HCT116 (cell line): ENCODE results near the gene SNCA. TPM values are rescaled to one million over a fixed set of nuclear protein-coding genes. Genes with fewer than 3 reads are reported as not detected.

Source experiments
- ATAC-seq: fragments of 200-7000 bp; cut with Tn5 transposase; 2 replicates; pipeline ENCODE4 v1.9.1; 2020; ENCODE audit warnings: mild to moderate bottlenecking, moderate library complexity
- BruUV-seq: library from RNA; stranded (reverse); fragments of 400-500 nt; replicated peaks from 2 replicates; lab custom pipeline; 2021; lab: Mats Ljungman, UMichigan
- CTCF ChIA-PET: fragments of 300-600 bp; sonication (Branson Sonifier 250); formaldehyde crosslinking; loops from one replicate; lab custom pipeline; 2021; ENCODE audit warnings: antibody characterized with exemption; lab: Charles Lee
- POLR2A ChIA-PET: fragments of 300-600, 350-600 bp; sonication (Branson Sonifier 250); formaldehyde crosslinking; loops from one replicate; lab custom pipeline; 2021; ENCODE audit warnings: antibody characterized with exemption; lab: Charles Lee
- RAD21 ChIA-PET, 2 experiments: fragments of 300-600 bp; sonication (Branson Sonifier 250); formaldehyde crosslinking; loops; one replicate each; lab custom pipeline; 2023; ENCODE audit warnings: low total read pairs in 2 of 2; ENCODE audit not compliant: uncharacterized antibody in 2 of 2, unreplicated experiment in 2 of 2, low non-redundant PET in 1 of 2; lab: Charles Lee
- DNase-seq: peaks from one replicate; pipeline ENCODE4 v3.0.0-alpha.2; 2010; ENCODE audit warnings: low read depth, low spot score
- H2AFZ ChIP-seq: fragments of 200-600 bp; shearing (Covaris generic), sonication (generic); 2 replicates; pipeline ENCODE4 v1.6.1; 2017; ENCODE audit warnings: low read depth, mixed run types, mixed read lengths, antibody characterized with exemption, low read length; ENCODE audit not compliant: poor library complexity, severe bottlenecking
- H3K27ac ChIP-seq: 2 replicates; pipeline ENCODE4 v1.5.1; 2012; ENCODE audit warnings: low read depth, low read length
- H3K27me3 ChIP-seq: fragments of 200-600 bp; sonication (generic); 2 replicates; pipeline ENCODE4 v1.6.1; 2016; ENCODE audit warnings: mixed run types, low read length, mixed read lengths; ENCODE audit not compliant: insufficient read depth
- H3K36me3 ChIP-seq, 2 experiments: fragments of 200-500 bp in 1 of 2; fragments of 200-600 bp in 1 of 2; sonication (Bioruptor generic) in 1 of 2; sonication (generic) in 1 of 2; 2 replicates each; pipeline versions ENCODE4 v1.5.1 to v1.6.1; 2014 to 2016; ENCODE audit warnings: low read length in 2 of 2, inconsistent platforms in 1 of 2, mixed read lengths in 1 of 2, mixed run types in 1 of 2; ENCODE audit not compliant: insufficient read depth in 2 of 2, control insufficient read depth in 1 of 2
- H3K4me1 ChIP-seq, 2 experiments: fragments of 200-600 bp in 1 of 2; sonication (generic) in 1 of 2; 2 replicates each; pipeline versions ENCODE4 v1.5.1 to v1.6.1; 2012 to 2017; ENCODE audit warnings: low read length in 2 of 2, inconsistent platforms in 1 of 2, mild to moderate bottlenecking in 1 of 2, mixed read lengths in 1 of 2, mixed run types in 1 of 2, moderate library complexity in 1 of 2; ENCODE audit not compliant: insufficient read depth in 2 of 2, control insufficient read depth in 1 of 2
- H3K4me2 ChIP-seq: fragments of 200-600 bp; sonication (generic); 2 replicates; pipeline ENCODE4 v1.6.1; 2017; ENCODE audit warnings: mixed run types, low read length, mixed read lengths
- H3K4me3 ChIP-seq, 2 experiments: fragments of 200-600 bp in 1 of 2; sonication (generic) in 1 of 2; replicated peaks in 1 of 2; 2 replicates each; pipeline ENCODE4 v1.5.1; 2011 to 2016; ENCODE audit warnings: low read length in 2 of 2, control low read depth in 1 of 2, low read depth in 1 of 2, mild to moderate bottlenecking in 1 of 2, mixed read lengths in 1 of 2, mixed run types in 1 of 2
- H3K79me2 ChIP-seq: fragments of 200-600 bp; sonication (generic); 2 replicates; pipeline ENCODE4 v1.6.1; 2017; ENCODE audit warnings: mild to moderate bottlenecking, mixed run types, low read length, moderate library complexity, mixed read lengths; ENCODE audit not compliant: insufficient read depth
- H3K9ac ChIP-seq: fragments of 200-600 bp; sonication (generic); 2 replicates; pipeline ENCODE4 v1.6.1; 2016; ENCODE audit warnings: low read length, mixed read lengths
- H3K9me2 ChIP-seq: fragments of 200-600 bp; sonication (generic), shearing (Covaris generic); 2 replicates; pipeline ENCODE4 v1.6.1; 2017; ENCODE audit warnings: mixed run types, mild to moderate bottlenecking, moderate library complexity; ENCODE audit not compliant: insufficient read depth
- H3K9me3 ChIP-seq, 2 experiments: fragments of 200-500 bp in 1 of 2; fragments of 200-600 bp in 1 of 2; sonication (Bioruptor generic) in 1 of 2; sonication (generic) in 1 of 2; 2 replicates each; pipeline ENCODE4 v1.6.1; 2014 to 2017; ENCODE audit warnings: low read length in 2 of 2, mixed read lengths in 2 of 2, inconsistent platforms in 1 of 2, low read depth in 1 of 2, mild to moderate bottlenecking in 1 of 2, mixed run types in 1 of 2, moderate library complexity in 1 of 2; ENCODE audit not compliant: control insufficient read depth in 1 of 2, insufficient read depth in 1 of 2
- H4K20me1 ChIP-seq: fragments of 200-600 bp; sonication (generic), shearing (Covaris generic); 2 replicates; pipeline ENCODE4 v1.6.1; 2017; ENCODE audit warnings: mixed run types, mild to moderate bottlenecking, moderate library complexity; ENCODE audit not compliant: insufficient read depth
- ATF3 ChIP-seq: IDR thresholded peaks from 2 replicates; pipeline ENCODE4 v1.6.1; 2012
- FOSL1 ChIP-seq: IDR thresholded peaks from 2 replicates; pipeline ENCODE4 v1.6.1; 2012; ENCODE audit warnings: low read depth
- POLR2A ChIP-seq: IDR thresholded peaks from 2 replicates; pipeline ENCODE4 v1.7.0; 2011; ENCODE audit warnings: borderline replicate concordance; ENCODE audit not compliant: insufficient read depth, insufficient read length; ENCODE audit errors: extremely low read depth
- POLR2AphosphoS5 ChIP-seq: IDR thresholded peaks from 2 replicates; pipeline ENCODE4 v1.6.1; 2011; ENCODE audit warnings: mild to moderate bottlenecking, low read depth, low read length, moderate library complexity
- SP1 ChIP-seq: IDR thresholded peaks from 2 replicates; pipeline ENCODE4 v1.6.1; 2012; ENCODE audit warnings: low read depth
- SRF ChIP-seq: IDR thresholded peaks from 2 replicates; pipeline ENCODE4 v1.6.1; 2012; ENCODE audit warnings: low read depth
- TCF7L2 ChIP-seq: IDR thresholded peaks from 2 replicates; pipeline ENCODE4 v1.7.0; 2011; ENCODE audit warnings: borderline replicate concordance, inconsistent platforms; ENCODE audit not compliant: insufficient read depth, insufficient read length; ENCODE audit errors: extremely low read depth
- ZFX ChIP-seq: fragments of 450-650 bp; IDR thresholded peaks from 2 replicates; pipeline ENCODE4 v1.6.1; 2017
- intact Hi-C: fragments of 100-400 bp; cut with micrococcal nuclease; formaldehyde crosslinking; loops from 2 replicates; pipeline ENCODE4 v1.10.0; 2022
- total RNA-seq: library from RNA; stranded (reverse); gene quantifications from one replicate; pipeline ENCODE4 v1.2.1, GENCODE V29; 2021; ENCODE audit not compliant: unreplicated experiment
- TF ChIP-seq, protein P1 (sequence below), 3 experiments: fragments of 200-600 bp in 1 of 3; sonication (generic) in 1 of 3; IDR thresholded peaks in 2 of 3; conservative IDR thresholded peaks in 1 of 3; 2 replicates each; pipeline ENCODE4 v1.5.1; 2012 to 2017; ENCODE audit warnings: low read depth in 2 of 3, low read length in 2 of 3, antibody characterized with exemption in 1 of 3, borderline replicate concordance in 1 of 3, control low read depth in 1 of 3, mild to moderate bottlenecking in 1 of 3, mixed read lengths in 1 of 3, mixed run types in 1 of 3, moderate library complexity in 1 of 3; ENCODE audit not compliant: insufficient read depth in 1 of 3
- TF ChIP-seq, protein P2 (sequence below): IDR thresholded peaks from 2 replicates; pipeline ENCODE4 v1.6.1; 2011; ENCODE audit warnings: mild to moderate bottlenecking, low read length, moderate library complexity; ENCODE audit not compliant: insufficient replicate concordance; ENCODE audit errors: extremely low read depth

The SNCA gene
- total RNA-seq, 1 experiment from 2014 or later = 1.0 TPM

DNA sequence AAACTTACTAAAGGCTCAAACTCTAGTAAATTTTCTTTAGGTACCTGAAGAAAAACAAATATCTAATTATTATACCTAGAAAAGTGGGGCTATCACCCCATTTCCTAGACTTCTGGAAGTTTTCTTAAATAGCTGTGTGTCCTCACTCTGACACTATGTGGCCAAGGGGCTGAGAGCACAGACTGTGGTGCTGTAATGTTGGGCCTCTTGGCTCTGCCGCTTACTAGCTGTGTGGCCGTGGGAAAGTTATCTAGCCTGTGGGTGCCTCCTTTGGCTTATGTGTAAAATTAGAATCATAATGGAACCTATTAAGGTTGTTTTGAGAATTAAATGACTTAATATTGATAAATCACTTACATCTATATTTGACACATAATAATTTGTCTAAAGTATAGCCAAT lies 114.4 kb downstream of the SNCA start:
- RAD21 ChIA-PET = no interaction called here
- ATAC-seq (no peak), DNase-seq (no peak)
- no peak overlapping the region for H3K4me3 ChIP-seq
- no peak overlapping the region for H2AFZ ChIP-seq
- H4K20me1 ChIP-seq = no peaks in the 10 kb centered on the region
- no peaks in the 10 kb centered on the region for H3K9me3 ChIP-seq
- no TSS peak for BruUV-seq
- POLR2A ChIA-PET = no interaction called here
- intact Hi-C loops = no loop called here
- no peaks in the 10 kb centered on the region for H3K79me2 ChIP-seq
- H3K4me2 ChIP-seq = no peak overlapping the region
- H3K27ac ChIP-seq = no peak overlapping the region
- no peaks in the 10 kb centered on the region for H3K36me3 ChIP-seq
- H3K9me2 ChIP-seq = no peaks in the 10 kb centered on the region
- TF ChIP-seq SRF = no peak
- no peaks in the 10 kb centered on the region for H3K27me3 ChIP-seq
- no peaks in the 10 kb centered on the region for H3K4me1 ChIP-seq
- CTCF ChIA-PET = no interaction called here
- H3K9ac ChIP-seq = no peak overlapping the region

DNA sequence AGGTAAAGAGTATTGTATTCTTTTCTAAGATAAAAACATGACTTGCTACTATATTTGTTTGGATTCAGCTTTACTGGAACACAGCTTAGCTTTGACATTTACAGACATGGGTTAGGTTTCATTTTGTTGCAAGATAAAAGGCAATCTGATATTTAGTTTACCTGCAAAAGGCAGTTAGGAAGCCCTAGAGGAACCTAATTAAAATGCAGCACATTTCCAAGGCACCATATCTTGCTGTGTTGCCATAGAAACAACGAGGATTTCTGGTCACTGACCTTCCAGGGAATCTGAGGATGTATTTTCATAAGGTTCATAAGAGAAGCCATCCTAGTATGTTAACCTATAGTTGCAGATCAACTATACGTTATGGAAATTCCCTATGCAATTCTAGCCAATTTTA lies 116.0 kb downstream of the SNCA start:
- Histone ChIP-seq H3K9ac (no peak overlapping the region), H3K27me3 (no peaks in the 10 kb centered on the region), H3K9me2 (no peaks in the 10 kb centered on the region), H3K27ac (no peak overlapping the region), H3K79me2 (no peaks in the 10 kb centered on the region), H3K36me3 (no peaks in the 10 kb centered on the region), H3K4me3 (no peak overlapping the region), H3K4me1 (no peaks in the 10 kb centered on the region), H4K20me1 (no peaks in the 10 kb centered on the region), H3K9me3 (no peaks in the 10 kb centered on the region), H2AFZ (no peak overlapping the region)
- POLR2A ChIA-PET = no interaction called here
- BruUV-seq = no TSS peak
- RAD21 ChIA-PET = no interaction called here
- ATAC-seq = no peak
- CTCF ChIA-PET = no interaction called here
- TF ChIP-seq, protein P1, sequence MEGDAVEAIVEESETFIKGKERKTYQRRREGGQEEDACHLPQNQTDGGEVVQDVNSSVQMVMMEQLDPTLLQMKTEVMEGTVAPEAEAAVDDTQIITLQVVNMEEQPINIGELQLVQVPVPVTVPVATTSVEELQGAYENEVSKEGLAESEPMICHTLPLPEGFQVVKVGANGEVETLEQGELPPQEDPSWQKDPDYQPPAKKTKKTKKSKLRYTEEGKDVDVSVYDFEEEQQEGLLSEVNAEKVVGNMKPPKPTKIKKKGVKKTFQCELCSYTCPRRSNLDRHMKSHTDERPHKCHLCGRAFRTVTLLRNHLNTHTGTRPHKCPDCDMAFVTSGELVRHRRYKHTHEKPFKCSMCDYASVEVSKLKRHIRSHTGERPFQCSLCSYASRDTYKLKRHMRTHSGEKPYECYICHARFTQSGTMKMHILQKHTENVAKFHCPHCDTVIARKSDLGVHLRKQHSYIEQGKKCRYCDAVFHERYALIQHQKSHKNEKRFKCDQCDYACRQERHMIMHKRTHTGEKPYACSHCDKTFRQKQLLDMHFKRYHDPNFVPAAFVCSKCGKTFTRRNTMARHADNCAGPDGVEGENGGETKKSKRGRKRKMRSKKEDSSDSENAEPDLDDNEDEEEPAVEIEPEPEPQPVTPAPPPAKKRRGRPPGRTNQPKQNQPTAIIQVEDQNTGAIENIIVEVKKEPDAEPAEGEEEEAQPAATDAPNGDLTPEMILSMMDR (IDR thresholded peaks at IDR 0.05 in 2 of 3, conservative IDR thresholded peaks at IDR 0.05 in 1 of 3; ENCODE audit: borderline replicate concordance in 1 of 3, insufficient read depth in 1 of 3, low read depth in 2 of 3, low read length in 2 of 3) = no peak
- TF ChIP-seq FOSL1 (no peak), POLR2AphosphoS5 (no peak), ATF3 (no peak), ZFX (no peak), TCF7L2 (no peak), SP1 (no peak), POLR2A (no peak)
- TF ChIP-seq, protein P2, sequence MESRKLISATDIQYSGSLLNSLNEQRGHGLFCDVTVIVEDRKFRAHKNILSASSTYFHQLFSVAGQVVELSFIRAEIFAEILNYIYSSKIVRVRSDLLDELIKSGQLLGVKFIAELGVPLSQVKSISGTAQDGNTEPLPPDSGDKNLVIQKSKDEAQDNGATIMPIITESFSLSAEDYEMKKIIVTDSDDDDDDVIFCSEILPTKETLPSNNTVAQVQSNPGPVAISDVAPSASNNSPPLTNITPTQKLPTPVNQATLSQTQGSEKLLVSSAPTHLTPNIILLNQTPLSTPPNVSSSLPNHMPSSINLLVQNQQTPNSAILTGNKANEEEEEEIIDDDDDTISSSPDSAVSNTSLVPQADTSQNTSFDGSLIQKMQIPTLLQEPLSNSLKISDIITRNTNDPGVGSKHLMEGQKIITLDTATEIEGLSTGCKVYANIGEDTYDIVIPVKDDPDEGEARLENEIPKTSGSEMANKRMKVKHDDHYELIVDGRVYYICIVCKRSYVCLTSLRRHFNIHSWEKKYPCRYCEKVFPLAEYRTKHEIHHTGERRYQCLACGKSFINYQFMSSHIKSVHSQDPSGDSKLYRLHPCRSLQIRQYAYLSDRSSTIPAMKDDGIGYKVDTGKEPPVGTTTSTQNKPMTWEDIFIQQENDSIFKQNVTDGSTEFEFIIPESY = no peak
- TF ChIP-seq, all 23 proteins: peak for 0
- H3K4me2 ChIP-seq = no peak overlapping the region
- intact Hi-C loops = no loop called here
- no peak for DNase-seq
